NCI-H187 (cell line): ENCODE results near the gene CLNS1A.
"Not testable (repeated sequence)": the region's sequence is repeated elsewhere in the genome, so short reads cannot be mapped to it uniquely, and the experiment has no call there.

Experiments used
- DNase-seq, 2 experiments: peaks; one replicate each; lab custom pipeline; 2025; lab: John Stamatoyannopoulos, UW

Gene CLNS1A, protein sequence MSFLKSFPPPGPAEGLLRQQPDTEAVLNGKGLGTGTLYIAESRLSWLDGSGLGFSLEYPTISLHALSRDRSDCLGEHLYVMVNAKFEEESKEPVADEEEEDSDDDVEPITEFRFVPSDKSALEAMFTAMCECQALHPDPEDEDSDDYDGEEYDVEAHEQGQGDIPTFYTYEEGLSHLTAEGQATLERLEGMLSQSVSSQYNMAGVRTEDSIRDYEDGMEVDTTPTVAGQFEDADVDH

DNA sequence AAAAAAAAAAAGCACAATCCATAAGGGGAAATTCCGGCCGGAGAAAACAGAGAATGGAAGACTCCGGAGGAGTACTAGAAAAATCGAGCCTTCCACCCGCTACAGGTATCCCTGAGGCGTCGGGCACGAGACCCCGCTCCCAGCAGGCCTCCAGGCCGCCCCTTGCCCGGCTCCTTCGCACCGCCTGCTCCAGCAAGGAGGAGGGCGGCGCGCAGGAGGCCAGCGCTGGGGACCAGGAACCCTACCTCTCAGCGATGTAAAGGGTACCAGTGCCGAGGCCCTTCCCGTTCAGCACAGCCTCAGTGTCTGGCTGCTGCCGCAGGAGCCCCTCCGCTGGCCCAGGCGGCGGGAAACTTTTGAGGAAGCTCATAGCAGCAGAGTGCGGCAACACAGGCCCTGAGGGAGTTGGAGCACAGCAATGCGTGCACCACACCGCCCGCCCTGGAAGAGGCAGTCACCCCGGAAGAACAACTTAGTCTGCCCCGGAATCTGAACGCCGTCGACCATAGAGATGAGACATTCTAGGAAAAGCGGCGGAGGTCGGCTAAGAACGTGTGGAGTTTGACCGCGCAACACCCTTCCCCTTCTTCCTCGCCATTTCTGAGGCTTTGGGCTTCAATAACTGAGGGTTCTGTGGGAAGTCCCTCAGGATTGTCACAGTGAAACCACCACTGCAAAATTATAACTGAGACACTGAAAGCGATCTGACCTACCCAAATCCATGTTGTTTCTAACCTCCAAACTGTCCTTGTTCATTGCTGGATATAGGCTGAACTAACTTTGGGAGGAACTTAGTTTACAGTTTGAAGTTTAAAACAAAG, at the start of gene CLNS1A:
Gene CLNS1A (minus strand): TSS at position 450 of the 821 bp plus-strand sequence. CDS start 80 bp downstream, at position 370.
- DNase-seq, result peak; percentile 66 to 71

DNA sequence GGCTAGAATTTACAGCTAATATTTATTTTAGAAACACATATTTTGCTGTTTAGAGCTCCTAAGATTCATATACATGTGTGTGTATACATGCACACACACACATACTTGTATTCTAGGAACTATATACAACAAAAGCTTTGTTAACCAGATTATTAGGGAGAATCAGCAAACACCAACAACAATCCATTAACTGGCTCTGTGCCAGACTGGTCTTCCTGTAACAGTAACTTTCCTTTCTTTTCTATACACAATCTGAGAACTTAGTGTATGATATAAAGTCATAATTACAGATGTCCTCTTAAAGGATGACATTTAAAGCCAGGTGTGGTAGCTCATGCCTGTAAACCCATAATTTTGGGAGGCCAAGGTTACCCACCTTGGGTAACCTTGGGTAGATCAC, 49.5 kb upstream of the CLNS1A start:
- no peak for DNase-seq

DNA sequence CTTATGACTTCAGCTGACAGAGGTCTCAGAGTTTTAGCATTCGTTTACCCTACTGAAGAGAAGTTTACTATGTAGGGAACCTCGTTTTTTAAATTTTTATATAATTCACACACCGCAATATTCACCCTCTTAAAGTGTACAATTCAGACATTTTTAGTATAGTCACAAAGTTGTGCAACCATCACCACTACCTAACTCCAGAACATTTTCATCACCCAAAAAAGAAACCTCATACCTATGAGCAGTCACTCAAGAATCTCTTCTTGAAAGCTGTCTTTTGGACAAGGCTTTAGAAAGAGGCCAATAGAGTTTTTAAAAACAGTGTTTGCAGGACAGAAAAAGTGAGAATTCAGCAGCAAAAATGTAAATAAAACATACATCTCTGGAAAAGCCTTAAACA, 39.5 kb upstream of the CLNS1A start:
- DNase-seq, result no peak

DNA sequence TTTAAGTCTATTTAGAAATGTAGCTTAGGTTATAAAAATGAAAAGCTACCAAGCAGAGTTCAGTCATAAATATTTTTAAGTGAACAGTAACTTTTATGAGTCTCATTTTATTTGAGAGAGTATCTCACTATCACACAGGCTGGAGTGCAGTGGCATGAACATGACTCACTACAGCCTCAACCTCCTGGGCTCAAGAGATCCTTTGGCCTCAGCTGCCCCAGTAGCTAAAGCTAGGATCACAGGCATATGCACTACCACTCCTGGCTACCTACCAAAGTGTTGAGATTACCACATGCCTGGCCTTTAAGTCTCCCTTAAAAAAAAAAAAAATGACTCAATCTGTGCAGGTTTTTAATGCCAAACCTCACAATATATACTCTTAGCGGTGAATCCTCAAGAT, 34.7 kb upstream of the CLNS1A start:
- DNase-seq, result no peak

DNA sequence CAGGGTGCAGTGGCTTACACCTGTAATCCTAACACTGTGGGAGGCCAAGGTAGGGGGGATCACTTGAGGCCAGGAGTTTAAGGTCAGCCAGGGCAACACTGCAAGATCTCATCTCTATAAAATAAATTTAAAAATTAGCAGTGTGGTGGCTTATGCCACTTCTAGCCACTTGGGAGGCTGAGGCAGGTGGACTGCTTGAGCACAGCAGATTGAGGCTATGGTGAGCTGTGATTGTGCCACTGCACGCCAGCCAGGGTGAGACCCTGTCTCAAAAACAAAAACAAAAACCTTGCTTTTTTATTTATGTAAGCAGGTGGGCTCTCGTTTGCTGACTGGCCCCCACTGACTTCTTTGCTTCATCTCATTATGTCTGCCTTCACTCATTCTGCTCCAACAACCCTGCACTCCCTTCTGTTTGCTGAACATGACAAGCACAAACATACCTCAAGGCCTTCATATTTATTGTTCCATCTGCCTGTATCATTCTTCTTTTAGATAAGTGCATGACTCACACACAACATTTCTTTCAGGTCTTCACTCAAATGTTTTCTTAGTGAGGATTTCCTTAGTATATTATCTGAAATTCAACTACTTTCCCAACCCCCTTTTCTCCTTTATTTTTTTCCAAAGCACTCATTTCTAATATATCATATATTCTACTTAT, 32.4 kb upstream of the CLNS1A start:
- no peak for DNase-seq

DNA sequence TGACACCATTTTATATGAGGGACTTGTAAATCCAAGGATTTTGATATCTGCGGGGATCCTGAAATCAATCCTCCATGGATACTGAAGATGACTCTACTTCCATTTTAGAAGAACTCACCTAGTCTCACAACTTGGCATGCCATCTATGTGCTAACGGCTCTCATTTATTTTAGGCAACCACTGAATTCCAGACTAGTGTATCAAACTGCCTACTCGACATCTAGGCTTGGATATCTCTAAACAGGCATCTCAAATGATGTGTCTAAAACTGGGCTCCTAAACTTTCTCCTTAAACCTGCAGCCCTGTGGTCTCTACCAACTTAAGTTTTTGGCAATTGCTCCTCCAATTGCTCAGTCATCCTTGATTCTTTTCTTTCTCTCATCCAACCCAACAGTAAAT, 31.2 kb upstream of the CLNS1A start:
- DNase-seq, result no peak

DNA sequence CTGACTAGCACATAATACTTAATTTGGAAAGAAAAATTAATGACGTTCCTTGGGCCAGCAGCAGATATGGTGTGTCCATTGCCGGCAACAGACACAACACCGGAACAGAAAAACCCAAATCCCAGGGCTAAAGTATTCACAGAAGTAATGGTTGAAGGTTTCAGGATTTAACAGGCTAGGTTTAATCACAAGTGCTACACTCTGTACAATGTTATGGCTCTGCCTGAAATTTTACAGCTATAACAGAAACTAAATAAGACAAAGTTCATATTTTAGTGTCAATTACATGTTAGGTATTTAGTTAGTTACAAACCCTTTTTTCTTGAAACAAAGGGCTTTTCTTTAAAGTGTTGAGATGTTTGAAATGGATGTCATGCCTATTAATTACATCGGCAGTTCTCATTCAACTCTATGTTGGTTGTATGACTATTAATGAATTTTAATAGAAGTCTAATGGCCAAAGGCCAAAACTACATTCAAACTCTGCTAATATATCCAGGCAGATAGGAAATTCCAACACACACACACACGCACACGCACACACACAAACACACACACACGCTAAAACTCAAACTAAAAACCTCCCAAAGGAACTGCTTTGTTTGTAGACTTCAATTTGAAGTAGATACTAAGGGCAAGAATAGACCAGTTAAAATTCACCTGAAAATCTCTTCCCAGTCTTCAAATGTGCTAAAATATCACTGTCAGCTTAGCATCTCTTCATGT, 27.8 kb upstream of the CLNS1A start:
- no peak for DNase-seq

DNA sequence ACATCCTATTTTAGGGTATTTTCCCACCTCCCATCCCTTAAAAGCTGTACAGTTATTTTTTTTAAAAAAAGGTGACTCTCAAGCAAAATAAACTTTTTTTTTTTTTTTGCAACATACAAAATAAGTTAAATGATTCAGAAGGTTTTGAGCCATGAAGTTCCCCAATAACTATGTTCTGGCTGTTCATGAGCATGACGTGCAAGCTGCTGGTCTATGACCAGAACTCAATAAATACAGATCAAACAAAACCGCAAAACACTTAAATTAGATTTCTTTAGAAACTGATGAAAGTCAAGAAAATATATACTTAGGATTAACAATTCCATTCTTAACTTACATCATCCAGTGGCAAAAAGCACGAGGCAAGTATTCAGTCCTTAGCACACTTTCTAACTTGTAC, 24.1 kb upstream of the CLNS1A start:
- no peak for DNase-seq

DNA sequence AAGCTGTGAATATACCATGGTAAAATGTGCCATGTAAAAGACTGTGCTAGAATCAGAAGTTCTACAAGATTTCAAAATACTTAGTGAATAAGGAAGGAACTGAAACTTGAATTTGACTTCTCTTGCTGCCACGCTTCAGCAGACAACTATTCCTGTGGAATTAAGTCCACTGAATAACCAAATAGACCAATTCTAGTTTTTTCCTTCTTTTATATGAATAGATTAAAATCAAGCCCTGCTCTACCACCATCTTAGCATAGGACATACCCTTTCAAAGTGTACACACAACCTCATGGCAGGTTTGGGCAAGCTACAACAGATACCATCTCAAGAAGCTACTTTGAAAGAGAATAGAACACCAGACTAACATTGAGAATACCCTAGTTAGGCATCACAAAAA, 23.4 kb upstream of the CLNS1A start:
- DNase-seq, result no peak

DNA sequence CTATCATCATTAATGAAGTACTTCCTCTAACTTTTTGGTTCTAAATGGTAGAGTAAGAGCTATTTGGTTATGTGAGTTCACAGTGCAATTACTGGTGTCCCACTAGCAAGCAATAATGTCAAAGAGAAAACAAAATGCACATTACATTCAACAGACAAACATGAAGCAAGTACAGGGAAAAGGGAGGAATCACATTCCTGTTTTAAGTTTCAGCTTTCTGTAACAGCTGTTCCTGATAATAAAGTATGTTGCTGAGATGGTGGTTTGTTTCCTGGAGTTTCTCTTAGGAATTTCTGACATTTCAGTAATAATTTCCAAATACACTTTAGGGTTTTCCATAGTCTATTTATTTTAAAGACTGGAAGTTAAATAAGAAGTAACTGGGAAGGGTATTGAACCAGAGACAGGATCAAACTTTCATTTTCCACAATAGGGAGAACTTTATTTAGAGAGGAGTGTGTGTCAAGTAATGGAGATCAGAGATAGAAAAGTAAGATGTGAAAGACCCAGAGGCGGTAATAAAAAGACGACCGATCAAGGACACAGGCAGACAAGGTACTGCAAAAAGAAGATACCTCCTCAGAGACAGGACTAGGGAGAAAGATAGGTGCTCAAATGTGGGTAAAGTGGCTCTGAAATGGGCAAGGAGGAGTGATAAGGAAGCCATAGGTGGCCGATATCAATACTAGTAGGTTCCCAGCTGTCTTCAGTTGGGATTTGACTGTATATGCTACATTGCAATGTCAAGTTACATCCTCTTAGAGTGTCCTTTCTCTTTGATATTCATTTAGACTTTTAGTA, 20.8 kb upstream of the CLNS1A start:
- DNase-seq, result no peak

DNA sequence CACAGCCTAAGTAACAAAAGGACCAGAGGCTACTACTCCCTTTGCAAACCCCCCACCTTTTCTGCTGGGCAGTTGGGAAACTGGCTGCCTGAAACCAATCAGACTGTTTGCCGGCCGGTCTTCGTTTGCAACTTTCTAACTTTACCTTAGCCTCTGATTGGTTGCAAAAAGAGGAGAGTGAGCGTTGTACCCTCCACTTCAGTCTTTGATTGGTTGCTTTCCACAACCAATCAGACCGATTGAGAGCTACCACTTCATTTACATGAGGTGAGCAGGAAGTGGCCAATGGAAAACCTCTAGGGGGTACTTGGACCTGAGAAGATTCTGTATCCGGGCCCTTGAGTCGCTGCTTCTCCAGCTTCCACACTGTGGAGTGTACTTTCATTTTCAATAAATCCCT, 18.8 kb upstream of the CLNS1A start:
- DNase-seq, result no peak

DNA sequence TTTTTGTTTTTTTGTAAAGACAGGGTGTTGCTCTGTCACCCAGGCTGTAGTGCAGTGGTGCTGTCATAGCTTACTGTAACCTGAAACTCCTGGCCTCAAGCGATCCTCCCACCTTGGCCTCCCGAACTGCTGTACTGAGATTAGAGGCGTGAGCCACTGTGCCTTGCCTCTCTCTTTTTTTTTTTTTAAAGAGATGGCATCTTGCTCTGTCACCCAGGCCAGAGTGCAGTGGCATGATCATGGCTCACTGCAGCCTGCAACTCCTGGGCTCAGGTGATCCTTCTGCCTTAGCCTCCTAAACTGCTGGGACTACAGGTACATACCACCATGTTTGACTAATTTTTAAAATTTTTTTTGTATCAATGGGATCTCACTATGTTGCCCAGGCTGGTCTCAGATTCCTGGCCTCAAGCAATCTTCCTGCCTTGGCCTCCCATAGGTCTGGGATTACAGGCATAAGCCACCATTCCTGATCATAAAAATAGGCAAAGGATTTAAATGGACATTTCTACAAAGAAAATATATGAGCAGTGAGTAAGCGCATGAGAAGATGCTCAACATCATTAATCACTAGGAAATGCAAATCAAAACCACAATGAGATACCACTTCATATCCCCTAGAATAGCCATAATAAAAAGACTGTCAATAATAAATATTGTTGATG, 17.3 kb upstream of the CLNS1A start:
- DNase-seq, result no peak

DNA sequence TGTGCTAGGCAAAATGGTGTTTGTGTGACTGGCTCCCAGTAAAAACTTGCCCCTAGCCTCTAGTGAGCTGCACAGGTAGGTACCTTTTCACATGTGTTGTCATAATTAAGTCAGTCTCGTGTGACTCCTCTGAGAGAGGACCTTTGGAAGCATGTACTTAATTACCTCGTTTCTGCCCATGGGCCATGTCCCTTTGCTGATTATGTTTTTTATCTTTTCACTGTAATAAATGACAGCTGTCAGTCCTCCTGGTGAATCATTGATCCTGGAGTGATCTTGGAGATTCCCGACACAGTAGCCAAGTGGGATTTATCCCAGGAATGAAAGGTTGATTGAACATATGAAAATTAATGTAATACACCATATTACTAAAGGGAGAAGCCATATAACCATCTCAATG, 12.5 kb upstream of the CLNS1A start:
- DNase-seq, result no peak

DNA sequence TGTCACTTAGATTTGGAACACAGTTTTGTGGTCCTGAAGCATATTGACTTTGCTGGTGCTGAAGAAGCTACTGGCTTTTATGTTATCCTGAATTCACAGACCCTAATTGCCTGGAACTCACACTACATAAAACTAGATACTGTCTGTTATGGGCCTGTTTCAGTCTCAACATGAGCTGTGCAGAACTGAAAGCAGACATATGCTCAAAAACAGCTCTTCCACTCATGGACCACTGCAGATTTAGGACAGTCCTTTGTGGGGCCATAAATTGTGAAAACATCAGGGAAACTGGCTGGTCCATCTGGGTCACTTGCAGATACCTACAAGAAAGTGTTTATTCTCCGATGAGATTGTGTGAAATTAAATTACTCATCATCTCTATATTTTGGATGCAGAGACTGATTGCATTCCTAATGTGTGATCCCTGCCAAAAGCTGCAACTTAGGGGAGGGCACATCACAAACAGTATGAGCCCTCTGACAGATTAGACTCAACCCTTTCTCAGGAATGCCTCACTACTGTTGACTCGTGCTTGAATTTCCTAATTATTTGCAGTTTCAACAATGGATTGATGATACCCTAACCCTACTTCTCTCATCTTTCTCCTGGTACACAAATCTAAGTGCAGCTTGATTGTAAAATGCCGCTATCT, 10.2 kb upstream of the CLNS1A start:
- DNase-seq, result no peak

DNA sequence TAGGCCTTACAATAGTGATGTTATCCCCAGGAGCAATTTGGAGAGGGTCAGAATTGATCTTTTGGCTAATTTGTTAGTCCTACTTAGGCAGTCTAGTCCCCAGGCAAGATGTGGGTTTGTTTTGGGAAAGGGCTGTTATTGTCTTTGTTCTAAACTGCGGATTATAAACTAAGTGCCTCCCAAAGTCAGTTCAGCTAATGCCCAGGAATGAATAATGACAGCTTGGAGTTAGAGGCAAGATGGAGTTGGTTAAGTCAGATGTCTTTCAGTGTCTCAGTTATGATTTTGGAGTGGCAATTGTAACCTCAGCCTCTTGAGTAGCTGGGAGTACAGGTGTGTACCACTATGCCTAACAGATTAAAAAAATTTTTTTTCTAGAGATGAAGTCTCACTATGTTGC, 7.3 kb upstream of the CLNS1A start:
- DNase-seq, result no peak

DNA sequence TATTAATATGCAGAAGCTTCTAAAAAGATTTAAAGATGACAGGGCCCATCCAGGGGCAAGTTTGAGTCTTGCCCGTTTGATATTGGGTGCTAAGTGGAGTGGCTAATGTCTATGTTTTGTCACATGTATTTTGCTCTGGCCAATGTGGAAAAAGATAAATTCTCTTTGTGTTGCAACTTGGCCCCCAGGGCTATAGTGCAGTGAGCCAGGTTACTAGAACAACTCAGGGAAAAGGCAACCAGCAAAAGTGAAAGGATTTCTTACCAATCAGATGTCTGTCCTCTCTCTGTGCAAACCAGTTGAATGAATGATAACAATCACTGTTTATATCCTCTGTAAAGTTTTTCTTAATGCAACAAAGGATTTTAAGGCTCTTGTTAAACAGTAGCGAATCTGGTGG, 4.6 kb upstream of the CLNS1A start:
- DNase-seq, result no peak

DNA sequence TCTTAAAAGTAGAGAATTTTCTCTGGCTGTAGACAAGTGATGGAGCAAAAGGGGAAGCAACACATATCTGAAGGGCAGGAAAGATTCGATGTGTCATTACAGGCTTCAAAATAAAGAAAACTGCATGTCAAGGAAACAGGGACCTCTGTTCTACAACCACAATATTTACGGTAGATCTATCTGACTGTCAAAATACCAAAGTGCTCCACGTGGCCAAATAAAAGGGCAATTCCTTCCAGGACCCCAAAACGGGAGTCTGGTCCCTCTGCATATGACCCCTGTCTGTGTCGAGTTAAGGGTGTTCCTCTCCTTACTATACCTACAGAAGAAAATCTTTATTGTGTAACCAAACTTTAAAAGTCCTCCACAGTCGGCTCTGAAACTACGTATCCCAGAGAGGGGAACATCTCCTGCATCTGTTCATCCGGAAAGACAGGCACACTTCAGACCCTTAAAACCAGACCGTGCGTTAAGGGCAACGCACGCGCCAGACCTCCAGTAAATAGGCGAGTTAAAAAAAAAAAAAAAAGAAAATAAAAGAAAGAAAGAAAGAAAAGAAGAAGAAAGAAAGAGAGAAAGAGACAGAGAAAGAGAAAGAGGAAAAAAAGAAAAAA, 756 bp downstream of the CLNS1A start:
- DNase-seq, result no peak

DNA sequence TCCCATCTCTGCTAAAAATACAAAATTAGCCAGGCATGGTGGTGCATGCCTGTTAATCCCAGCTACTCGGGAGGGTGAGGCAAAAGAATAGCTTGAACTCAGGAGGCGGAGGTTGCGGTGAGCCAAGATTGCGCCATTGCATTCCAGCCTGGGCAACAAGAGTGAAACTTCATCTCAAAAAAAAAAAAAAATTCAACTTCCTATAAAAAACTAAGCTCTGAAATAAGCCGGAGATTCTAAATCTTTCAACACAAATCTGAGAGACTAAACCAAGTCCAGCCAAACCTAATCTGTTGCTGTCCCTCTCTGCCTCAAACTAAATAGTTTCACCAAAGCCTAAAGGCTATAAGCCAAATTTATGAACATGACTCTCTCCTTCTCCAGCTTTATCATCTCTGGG, 3.7 kb downstream of the CLNS1A start:
- DNase-seq, result not testable (repeated sequence)

DNA sequence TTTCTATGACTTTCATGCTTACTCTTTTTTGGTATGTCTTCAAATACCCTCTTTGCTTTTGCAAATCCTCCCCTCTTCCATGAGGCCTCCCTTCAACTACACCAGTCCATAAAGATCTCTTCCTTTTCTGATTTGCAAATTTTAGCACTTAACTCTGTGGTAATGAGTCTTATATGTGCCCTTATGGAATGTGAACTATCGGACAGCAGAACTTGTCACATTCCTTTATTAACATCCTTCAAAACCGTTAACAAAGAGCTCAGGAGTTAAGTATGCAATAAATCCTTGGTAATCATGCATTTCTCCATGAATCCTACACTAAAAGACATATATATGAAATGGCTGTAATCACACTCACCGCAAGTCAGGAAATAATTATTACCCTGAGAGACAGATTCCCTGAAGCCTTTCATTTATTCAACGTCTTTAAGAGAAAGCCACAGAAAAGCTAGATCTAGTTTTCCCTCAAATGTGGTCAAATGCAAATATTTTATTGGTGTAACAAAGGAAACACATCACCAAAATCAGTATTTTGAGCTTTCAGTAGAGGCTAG, 7.4 kb downstream of the CLNS1A start:
- DNase-seq, result no peak
